ENCODE measurements around the gene ASPG.

ASPG gene

DNA sequence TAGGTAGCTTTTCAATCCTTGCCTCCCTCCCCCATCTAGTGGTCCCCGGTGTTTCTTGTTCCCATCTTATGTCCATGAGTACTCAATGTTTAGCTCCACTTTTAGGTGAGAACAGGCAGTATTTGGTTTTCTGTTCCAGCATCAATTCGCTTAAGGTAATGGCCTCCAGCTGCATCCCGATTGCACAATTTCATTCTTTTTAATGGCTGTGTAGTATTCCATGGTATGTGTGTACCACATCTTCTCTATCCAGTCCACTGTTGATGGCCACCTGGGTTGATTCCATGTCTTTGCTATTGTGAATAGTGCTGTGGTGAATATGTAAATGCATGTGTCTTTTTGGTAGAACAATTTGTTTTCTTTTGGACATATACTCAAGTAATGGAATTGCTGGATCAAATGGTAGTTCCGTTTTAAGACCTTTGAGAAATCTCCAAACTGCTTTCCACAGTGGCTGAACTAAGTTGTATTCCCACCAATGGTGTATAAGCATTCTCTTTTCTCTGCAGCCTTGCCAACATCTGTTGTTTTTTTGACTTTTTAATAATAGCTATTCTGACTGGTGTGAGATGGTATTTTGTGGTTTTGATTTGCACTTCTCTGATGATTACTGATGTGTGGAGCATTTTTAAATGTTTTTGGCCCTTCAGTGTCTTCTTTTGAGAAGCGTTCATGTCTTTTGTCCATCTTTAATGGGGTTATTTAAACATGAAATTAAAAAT is 34.2 kb upstream of the ASPG start:
- FAIRE-seq (no peak), DNase-seq (ENCODE audit: insufficient read length) (no peak)
- TF ChIP-seq POLR2AphosphoS5 (IDR thresholded peaks at IDR 0.05; ENCODE audit: low read depth, low read length): no peak
- TF ChIP-seq POLR2A (IDR thresholded peaks at IDR 0.05; ENCODE audit: low read depth, low read length): no peak
- no peak for TF ChIP-seq TAF1 (IDR thresholded peaks at IDR 0.05; ENCODE audit: borderline replicate concordance, low read depth, low read length)

DNA sequence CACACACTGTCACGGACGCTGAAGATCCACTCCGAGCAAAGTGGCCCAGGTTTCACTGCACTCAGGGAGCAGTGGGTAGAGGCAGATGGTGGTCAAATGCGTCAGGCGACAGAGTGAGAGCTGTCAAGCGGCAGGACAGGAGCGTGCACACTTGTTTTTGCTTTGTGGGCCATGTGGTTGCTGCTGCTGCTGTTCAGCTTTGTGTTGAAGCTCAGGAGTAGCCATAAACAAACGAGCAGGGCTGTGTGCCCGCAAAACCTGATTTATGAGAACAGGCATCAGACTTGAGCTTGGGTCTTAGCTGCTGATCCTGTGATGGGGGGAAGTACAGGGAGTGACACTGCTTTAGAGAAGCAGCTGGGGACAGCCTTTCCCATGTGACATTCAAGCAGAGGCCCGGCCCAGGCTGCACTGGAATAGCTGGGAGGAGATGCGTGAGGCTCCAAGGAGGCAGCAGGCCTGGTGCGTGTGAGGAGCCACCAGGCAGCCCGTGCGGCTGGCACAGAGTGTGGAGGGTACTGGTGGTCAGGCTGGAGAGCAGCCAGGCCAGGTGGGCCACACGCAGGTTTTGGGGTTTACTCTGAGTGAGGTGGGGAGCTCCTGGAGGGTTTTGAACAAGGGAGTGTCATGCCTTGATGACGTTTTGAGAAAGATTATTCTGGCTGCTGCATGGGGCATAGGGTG is 31.1 kb upstream of the ASPG start:
- FAIRE-seq (no peak), DNase-seq (ENCODE audit: insufficient read length) (no peak)
- no peak for TF ChIP-seq POLR2A (IDR thresholded peaks at IDR 0.05; ENCODE audit: low read depth, low read length)

DNA sequence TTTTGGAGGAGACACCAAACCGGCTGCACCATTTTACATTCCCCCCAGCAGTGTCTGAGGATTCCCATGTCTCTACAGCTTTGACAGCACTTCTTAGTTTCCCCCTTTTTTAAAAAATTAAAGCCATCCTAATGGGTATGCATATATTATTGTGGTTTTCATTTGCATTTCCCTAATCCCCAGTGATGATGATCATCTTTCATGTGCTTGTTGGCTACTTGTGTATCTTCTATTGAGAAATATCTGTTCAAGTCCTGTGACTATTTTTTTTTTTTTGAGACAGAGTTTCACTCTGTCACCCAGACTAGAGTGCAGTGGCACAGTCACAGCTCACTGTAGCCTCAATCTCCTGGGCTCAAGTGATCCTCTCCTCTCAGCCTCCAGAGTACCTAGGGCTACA is 23.2 kb upstream of the ASPG start:
- FAIRE-seq: no peak
- TF ChIP-seq POLR2AphosphoS5 (IDR thresholded peaks at IDR 0.05; ENCODE audit: low read depth, low read length): no peak
- TF ChIP-seq TAF1 (IDR thresholded peaks at IDR 0.05; ENCODE audit: borderline replicate concordance, low read depth, low read length): no peak
- TF ChIP-seq POLR2A (IDR thresholded peaks at IDR 0.05; ENCODE audit: low read depth, low read length): no peak
- no peak for DNase-seq (ENCODE audit: insufficient read length)

DNA sequence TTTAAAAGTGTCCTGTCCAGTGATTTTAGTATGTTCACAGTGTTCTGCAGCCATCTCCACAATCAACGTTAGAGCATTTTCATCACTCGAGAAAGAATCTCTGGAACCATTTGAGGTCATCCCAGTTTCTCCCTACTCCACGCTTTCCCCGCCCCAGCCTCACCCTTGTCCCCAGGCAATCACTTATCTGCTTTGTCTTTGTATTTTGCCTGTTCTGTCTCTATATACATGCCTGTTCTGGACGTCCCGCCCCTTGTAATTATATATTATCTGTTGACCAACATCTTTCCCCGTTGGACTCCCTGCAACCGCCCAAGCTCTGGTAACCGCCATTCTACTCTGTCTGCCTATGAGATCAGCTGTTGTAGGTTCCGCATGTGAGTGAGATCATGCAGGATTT is 21.5 kb upstream of the ASPG start:
- no peak for DNase-seq (ENCODE audit: insufficient read length)
- FAIRE-seq: no peak

DNA sequence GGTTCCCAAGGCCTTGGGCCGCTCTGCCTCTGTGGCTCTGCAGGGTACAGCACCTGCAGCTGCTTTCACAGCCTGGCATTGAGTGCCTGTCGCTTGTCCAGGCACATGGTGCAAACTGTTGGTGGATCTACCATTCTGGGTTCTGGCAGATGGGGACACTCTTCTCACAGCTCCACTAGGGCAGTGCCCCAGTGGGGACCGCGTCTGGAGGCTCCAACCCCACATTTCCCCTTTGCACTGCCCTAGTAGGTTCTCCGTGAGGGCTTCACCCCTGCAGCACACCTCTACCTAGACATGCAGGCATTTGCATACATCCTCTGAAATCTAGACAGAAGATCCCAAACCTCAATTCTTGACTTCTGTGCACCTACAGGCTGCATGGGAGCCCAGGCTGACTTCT is 19.2 kb upstream of the ASPG start:
- no peak for FAIRE-seq
- no peak for DNase-seq (ENCODE audit: insufficient read length)
- TF ChIP-seq TAF1 (IDR thresholded peaks at IDR 0.05; ENCODE audit: borderline replicate concordance, low read depth, low read length): no peak
- no peak for TF ChIP-seq POLR2A (IDR thresholded peaks at IDR 0.05; ENCODE audit: low read depth, low read length)
- TF ChIP-seq POLR2AphosphoS5 (IDR thresholded peaks at IDR 0.05; ENCODE audit: low read depth, low read length): no peak

More for the DNA sequence above, 21.5 kb upstream of the ASPG start:
- TF ChIP-seq POLR2AphosphoS5 (IDR thresholded peaks at IDR 0.05; ENCODE audit: low read depth, low read length): no peak
- TF ChIP-seq TAF1 (IDR thresholded peaks at IDR 0.05; ENCODE audit: borderline replicate concordance, low read depth, low read length): no peak
- no peak for TF ChIP-seq POLR2A (IDR thresholded peaks at IDR 0.05; ENCODE audit: low read depth, low read length)

DNA sequence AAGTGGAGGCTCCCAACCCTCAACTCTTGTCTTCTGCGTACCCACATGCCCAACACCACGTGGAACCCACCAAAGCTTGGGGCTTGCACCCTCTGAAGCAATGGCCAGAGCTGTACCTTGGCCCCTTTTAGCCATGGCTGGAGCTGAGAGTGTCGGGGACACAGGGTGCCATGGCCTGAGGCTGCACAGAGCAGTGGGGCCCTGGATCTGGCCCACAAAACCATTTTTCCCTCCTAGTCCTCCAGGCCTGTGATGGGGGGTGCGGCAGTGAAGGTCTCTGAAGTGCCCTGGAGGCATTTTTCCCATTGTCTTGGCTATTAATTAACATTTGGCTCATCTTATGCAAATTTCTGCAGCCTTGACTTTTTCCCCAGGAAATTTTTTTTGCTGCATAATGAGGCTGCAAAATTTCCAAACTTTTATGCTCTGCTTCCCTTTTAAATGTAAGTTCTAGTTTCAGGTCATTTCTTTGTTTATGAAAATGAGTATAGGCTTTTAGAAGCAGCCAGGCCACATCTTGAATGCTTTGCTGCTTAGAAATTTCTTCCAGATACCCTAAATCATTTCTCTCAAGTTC is 18.7 kb upstream of the ASPG start:
- no peak for FAIRE-seq
- DNase-seq (ENCODE audit: insufficient read length): no peak
- TF ChIP-seq POLR2A (IDR thresholded peaks at IDR 0.05; ENCODE audit: low read depth, low read length) (no peak), POLR2AphosphoS5 (IDR thresholded peaks at IDR 0.05; ENCODE audit: low read depth, low read length) (no peak), TAF1 (IDR thresholded peaks at IDR 0.05; ENCODE audit: borderline replicate concordance, low read depth, low read length) (no peak)

DNA sequence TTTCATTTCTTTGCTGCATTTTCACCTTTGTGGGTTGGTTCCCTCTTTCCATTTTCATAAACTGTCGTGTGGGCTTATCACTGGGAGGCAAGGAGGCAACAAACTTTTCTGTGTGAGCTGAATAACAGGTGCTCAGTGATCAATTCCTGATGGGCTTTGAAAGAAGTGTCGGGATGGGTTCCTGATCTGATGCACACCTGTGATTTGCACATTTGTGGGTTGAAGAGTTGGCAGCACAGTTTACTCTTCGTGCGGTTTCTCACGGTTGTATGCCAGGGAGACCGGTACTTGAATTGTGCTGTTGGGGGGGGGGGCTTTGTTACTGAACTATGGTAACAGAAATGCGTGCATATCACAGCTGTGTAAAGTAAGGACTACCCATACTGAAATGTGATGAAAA is 16.0 kb upstream of the ASPG start:
- TF ChIP-seq POLR2A (IDR thresholded peaks at IDR 0.05; ENCODE audit: low read depth, low read length) (no peak), POLR2AphosphoS5 (IDR thresholded peaks at IDR 0.05; ENCODE audit: low read depth, low read length) (no peak), TAF1 (IDR thresholded peaks at IDR 0.05; ENCODE audit: borderline replicate concordance, low read depth, low read length) (no peak)
- no peak for FAIRE-seq
- DNase-seq (ENCODE audit: insufficient read length): no peak

DNA sequence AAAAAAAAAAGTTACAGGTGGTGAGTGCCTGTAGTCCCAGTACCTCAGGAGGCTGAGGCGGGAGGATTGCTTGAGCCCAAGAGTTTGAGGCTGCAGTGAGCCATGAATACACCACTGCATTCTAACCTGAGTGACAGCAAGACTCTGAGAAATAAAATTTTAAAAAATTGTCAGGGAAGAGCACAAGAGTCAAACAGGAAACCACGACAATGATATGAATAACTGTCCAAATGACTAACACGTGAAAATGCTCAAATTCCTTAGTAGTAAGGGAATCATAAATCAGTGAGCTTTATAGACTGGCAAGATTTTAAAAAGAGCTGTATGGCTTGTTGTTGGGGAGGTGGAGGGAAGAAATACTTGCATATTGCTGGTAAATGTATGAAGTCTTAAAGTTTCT is 12.9 kb upstream of the ASPG start:
- no peak for DNase-seq (ENCODE audit: insufficient read length)
- TF ChIP-seq POLR2A (IDR thresholded peaks at IDR 0.05; ENCODE audit: low read depth, low read length): no peak
- no peak for TF ChIP-seq TAF1 (IDR thresholded peaks at IDR 0.05; ENCODE audit: borderline replicate concordance, low read depth, low read length)
- TF ChIP-seq POLR2AphosphoS5 (IDR thresholded peaks at IDR 0.05; ENCODE audit: low read depth, low read length): no peak
- no peak for FAIRE-seq

DNA sequence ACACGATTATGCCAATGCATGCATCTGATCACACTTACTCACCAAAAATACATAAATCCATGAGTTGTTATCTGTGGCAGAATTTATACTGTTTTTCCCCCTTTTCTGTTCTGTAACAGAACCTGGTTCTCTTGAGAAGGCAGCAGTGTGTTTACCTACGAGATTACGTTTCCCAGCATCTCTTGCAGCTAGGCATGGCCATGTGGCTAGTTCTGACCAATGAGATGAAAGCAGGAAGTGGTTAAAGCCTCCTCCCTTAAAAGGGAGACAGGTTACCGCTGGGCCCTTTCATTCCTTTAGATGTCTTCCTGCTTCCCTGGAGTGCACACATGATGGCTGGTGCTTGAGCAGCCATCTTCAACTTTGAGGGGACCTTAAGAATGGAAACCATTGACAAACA is 11.7 kb upstream of the ASPG start:
- FAIRE-seq: no peak

DNA sequence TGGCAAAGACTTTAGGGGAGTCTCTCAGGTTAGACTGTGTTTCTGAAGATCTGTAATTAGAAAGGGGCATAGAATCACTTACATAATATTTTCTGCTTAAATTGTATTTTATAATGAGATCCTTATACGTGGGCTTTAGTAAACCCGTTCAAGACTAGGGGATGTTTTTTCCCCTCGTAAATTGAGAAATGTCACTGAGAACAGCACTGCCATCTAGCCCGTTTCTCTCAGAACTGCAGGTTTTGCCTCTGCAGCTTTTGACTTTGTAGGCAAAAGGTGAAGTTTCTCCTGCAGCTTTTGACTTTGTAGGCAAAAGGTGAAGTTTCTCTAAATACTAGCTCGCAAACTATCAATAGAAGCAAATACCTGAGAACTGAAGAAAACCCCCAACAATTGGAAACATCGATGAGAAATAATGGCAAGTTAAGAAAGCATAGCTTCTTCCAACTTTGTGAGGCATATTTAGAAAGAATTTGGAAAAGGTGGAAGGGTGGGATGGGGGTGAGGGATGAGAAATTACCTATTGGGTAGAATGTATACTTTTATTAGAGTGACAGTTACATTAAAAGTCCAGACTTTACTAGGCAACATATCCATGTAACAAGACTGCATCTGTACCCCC is 9.9 kb upstream of the ASPG start:
- FAIRE-seq: no peak
- no peak for DNase-seq (ENCODE audit: insufficient read length)
- TF ChIP-seq POLR2AphosphoS5 (IDR thresholded peaks at IDR 0.05; ENCODE audit: low read depth, low read length) (no peak), TAF1 (IDR thresholded peaks at IDR 0.05; ENCODE audit: borderline replicate concordance, low read depth, low read length) (no peak), POLR2A (IDR thresholded peaks at IDR 0.05; ENCODE audit: low read depth, low read length) (no peak)

More for the DNA sequence above, 11.7 kb upstream of the ASPG start:
- no peak for DNase-seq (ENCODE audit: insufficient read length)
- no peak for TF ChIP-seq POLR2AphosphoS5 (IDR thresholded peaks at IDR 0.05; ENCODE audit: low read depth, low read length)
- TF ChIP-seq POLR2A (IDR thresholded peaks at IDR 0.05; ENCODE audit: low read depth, low read length): no peak
- TF ChIP-seq TAF1 (IDR thresholded peaks at IDR 0.05; ENCODE audit: borderline replicate concordance, low read depth, low read length): no peak

DNA sequence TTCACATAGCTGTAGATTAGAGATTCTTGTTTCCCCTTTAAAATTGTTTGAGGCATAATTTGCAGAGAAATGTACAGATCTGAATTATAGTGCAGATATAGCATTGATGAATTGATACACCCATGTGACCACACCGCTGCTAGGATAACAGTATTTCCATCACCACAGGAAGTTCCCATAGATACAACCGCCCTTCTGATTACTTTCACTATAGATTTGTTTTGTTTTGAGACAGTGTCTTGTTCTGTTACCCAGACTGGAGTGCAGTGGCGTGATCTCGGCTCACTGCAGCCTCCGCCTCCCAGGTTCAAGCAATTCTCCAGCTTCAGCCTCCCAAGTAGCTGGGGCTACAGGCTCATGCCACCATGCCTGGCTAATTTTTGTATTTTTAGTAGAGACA is 8.8 kb upstream of the ASPG start:
- TF ChIP-seq POLR2AphosphoS5 (IDR thresholded peaks at IDR 0.05; ENCODE audit: low read depth, low read length): no peak
- TF ChIP-seq TAF1 (IDR thresholded peaks at IDR 0.05; ENCODE audit: borderline replicate concordance, low read depth, low read length): no peak
- no peak for TF ChIP-seq POLR2A (IDR thresholded peaks at IDR 0.05; ENCODE audit: low read depth, low read length)
- no peak for FAIRE-seq
- DNase-seq (ENCODE audit: insufficient read length): no peak
